Measurements from ENCODE around the gene NFATC1.

GRCh38 chr18:79520478-79521390 lies 125.0 kb downstream of the NFATC1 start:
- TF ChIP-seq CTCF (conservative IDR thresholded peaks at IDR 0.05) (no peak), ZFX (IDR thresholded peaks at IDR 0.05) (no peak)

All from C4-2B (cell line).